HUES64 (cell line): ENCODE data around the gene PFN1.

ENCODE experiments used
- H3K27ac ChIP-seq: 2 replicates; pipeline ENCODE4 v1.7.0; 2013; ENCODE audit warnings: low read depth, low read length, inconsistent platforms
- H3K27me3 ChIP-seq: 2 replicates; pipeline ENCODE4 v1.6.1; 2013; ENCODE audit warnings: mild to moderate bottlenecking, low read length; ENCODE audit not compliant: insufficient read depth
- H3K36me3 ChIP-seq: 2 replicates; pipeline ENCODE4 v1.6.1; 2013; ENCODE audit warnings: mild to moderate bottlenecking, low read length; ENCODE audit not compliant: insufficient read depth
- H3K4me1 ChIP-seq: 2 replicates; pipeline ENCODE4 v1.6.1; 2013; ENCODE audit warnings: mild to moderate bottlenecking, low read length, moderate library complexity; ENCODE audit not compliant: insufficient read depth
- H3K4me3 ChIP-seq: 2 replicates; pipeline ENCODE4 v1.5.1; 2013; ENCODE audit warnings: mild to moderate bottlenecking, low read length, moderate library complexity
- H3K9ac ChIP-seq: 2 replicates; pipeline ENCODE4 v1.6.1; 2013; ENCODE audit warnings: mild to moderate bottlenecking, low read depth, low read length
- H3K9me3 ChIP-seq: 2 replicates; pipeline ENCODE4 v1.6.1; 2013; ENCODE audit warnings: low read depth, low read length; ENCODE audit not compliant: insufficient read depth
- WGBS: fragments of 150-250, 120-280 bp; methylation state at CpG from one replicate; pipeline ENCODE4 v1.1.7; 2013; ENCODE audit warnings: missing lambda C conversion rate; 5-methylcytosine and 5-hydroxymethylcytosine counted together

The PFN1 gene

GRCh38 chr17:4974115-4974670, 25.9 kb upstream of the PFN1 start:
- H3K27ac ChIP-seq = no peak overlapping the region
- H3K4me3 ChIP-seq = no peak overlapping the region
- no peak overlapping the region for H3K9ac ChIP-seq
- H3K36me3 ChIP-seq = peaks cover 5% of the 10 kb centered on the region; the same call in 1 of the 2 replicates
- H3K27me3 ChIP-seq = peaks cover 39% of the 10 kb centered on the region
- WGBS = 90% methylated on average over 9 of the region's 9 CpGs
- H3K9me3 ChIP-seq = no peaks in the 10 kb centered on the region
- H3K4me1 ChIP-seq = peaks cover 6% of the 10 kb centered on the region; the same call in 1 of the 2 replicates

- no peak overlapping the region for H3K27ac ChIP-seq
- H3K9me3 ChIP-seq = no peaks in the 10 kb centered on the region
- peaks cover 5% of the 10 kb centered on the region; the same call in 1 of the 2 replicates for H3K36me3 ChIP-seq
- WGBS = 94% methylated on average over 10 of the region's 10 CpGs
- no peak overlapping the region for H3K9ac ChIP-seq
- peaks cover 6% of the 10 kb centered on the region; the same call in 1 of the 2 replicates for H3K4me1 ChIP-seq
- no peak overlapping the region for H3K4me3 ChIP-seq
- H3K27me3 ChIP-seq = peaks cover 35% of the 10 kb centered on the region
Observed at GRCh38 chr17:4973256-4974114, 25.2 kb upstream of the PFN1 start.

GRCh38 chr17:4972752-4973151, 24.4 kb upstream of the PFN1 start:
- no peak overlapping the region for H3K9ac ChIP-seq
- WGBS = 77% methylated on average over 12 of the region's 12 CpGs
- no peak overlapping the region for H3K27ac ChIP-seq
- peaks cover 29% of the 10 kb centered on the region for H3K27me3 ChIP-seq
- H3K9me3 ChIP-seq = no peaks in the 10 kb centered on the region
- H3K4me3 ChIP-seq = no peak overlapping the region
- H3K36me3 ChIP-seq = peaks cover 5% of the 10 kb centered on the region; the same call in 1 of the 2 replicates
- H3K4me1 ChIP-seq = peaks cover 6% of the 10 kb centered on the region; the same call in 1 of the 2 replicates

- H3K9me3 ChIP-seq = no peaks in the 10 kb centered on the region
- peaks cover 24% of the 10 kb centered on the region for H3K27me3 ChIP-seq
- WGBS = 89% methylated on average over 12 of the region's 12 CpGs
- no peak overlapping the region for H3K9ac ChIP-seq
- no peak overlapping the region for H3K27ac ChIP-seq
- no peak overlapping the region for H3K4me3 ChIP-seq
- H3K36me3 ChIP-seq = peaks cover under 1% of the 10 kb centered on the region; the same call in 1 of the 2 replicates
- peaks cover 6% of the 10 kb centered on the region; the same call in 1 of the 2 replicates for H3K4me1 ChIP-seq
Observed at GRCh38 chr17:4972322-4972721, 24.0 kb upstream of the PFN1 start.

GRCh38 chr17:4971826-4972225, 23.5 kb upstream of the PFN1 start:
- H3K27me3 ChIP-seq = peaks cover 19% of the 10 kb centered on the region
- H3K27ac ChIP-seq = no peak overlapping the region
- WGBS = 89% methylated on average over 6 of the region's 6 CpGs
- no peaks in the 10 kb centered on the region for H3K9me3 ChIP-seq
- peaks cover 6% of the 10 kb centered on the region; the same call in 1 of the 2 replicates for H3K4me1 ChIP-seq
- H3K36me3 ChIP-seq = no peaks in the 10 kb centered on the region; the same call in 1 of the 2 replicates
- no peak overlapping the region for H3K4me3 ChIP-seq
- H3K9ac ChIP-seq = no peak overlapping the region

GRCh38 chr17:4970273-4970672, 21.9 kb upstream of the PFN1 start:
- H3K4me1 ChIP-seq = peaks cover 11% of the 10 kb centered on the region; the same call in 1 of the 2 replicates
- 96% methylated on average over 8 of the region's 8 CpGs for WGBS
- H3K9ac ChIP-seq = no peak overlapping the region
- H3K4me3 ChIP-seq = no peak overlapping the region
- peaks cover 3% of the 10 kb centered on the region for H3K36me3 ChIP-seq
- H3K27me3 ChIP-seq = peaks cover 13% of the 10 kb centered on the region
- H3K9me3 ChIP-seq = no peaks in the 10 kb centered on the region
- H3K27ac ChIP-seq = no peak overlapping the region

- peaks cover 7% of the 10 kb centered on the region for H3K27me3 ChIP-seq
- peaks cover 6% of the 10 kb centered on the region for H3K36me3 ChIP-seq
- H3K4me1 ChIP-seq = peaks cover 11% of the 10 kb centered on the region; the same call in 1 of the 2 replicates
- H3K9ac ChIP-seq = peak overlapping the region; percentile 88; the same call in 1 of the 2 replicates
- H3K9me3 ChIP-seq = no peaks in the 10 kb centered on the region
- H3K27ac ChIP-seq = no peak overlapping the region
- peak overlapping the region; percentile 73 for H3K4me3 ChIP-seq
- WGBS = 77% methylated on average over 16 of the region's 16 CpGs
Observed at GRCh38 chr17:4969551-4970173, 21.3 kb upstream of the PFN1 start.

GRCh38 chr17:4969047-4969550, 20.8 kb upstream of the PFN1 start:
- Histone ChIP-seq H3K4me3 (peak overlapping the region; percentile 73), H3K36me3 (peaks cover 6% of the 10 kb centered on the region), H3K4me1 (peaks cover 11% of the 10 kb centered on the region; the same call in 1 of the 2 replicates), H3K27me3 (0 out of 2 replicates have a peak, but pooled peaks cover 1% of the 10 kb centered on the region), H3K27ac (peak overlapping the region; percentile 95), H3K9me3 (no peaks in the 10 kb centered on the region), H3K9ac (peak overlapping the region; percentile 88)
- 15% methylated on average over 15 of the region's 15 CpGs for WGBS

GRCh38 chr17:4968486-4969046, 20.2 kb upstream of the PFN1 start:
- H3K9ac ChIP-seq = peak overlapping the region; percentile 88
- H3K4me1 ChIP-seq = peaks cover 11% of the 10 kb centered on the region; the same call in 1 of the 2 replicates
- WGBS = 3% methylated on average over 23 of the region's 23 CpGs
- peak overlapping the region; percentile 95 for H3K27ac ChIP-seq
- no peaks in the 10 kb centered on the region for H3K9me3 ChIP-seq
- peaks cover 6% of the 10 kb centered on the region for H3K36me3 ChIP-seq
- H3K4me3 ChIP-seq = peak overlapping the region; percentile 73
- H3K27me3 ChIP-seq = no peaks in the 10 kb centered on the region

- Histone ChIP-seq H3K9me3 (no peaks in the 10 kb centered on the region), H3K9ac (peak within 1 kb of the TSS; percentile 88), H3K4me3 (peak within 1 kb of the TSS; percentile 73), H3K4me1 (peaks cover 11% of the 10 kb centered on the region; the same call in 1 of the 2 replicates), H3K27ac (peak within 1 kb of the TSS; percentile 95), H3K36me3 (peaks cover 6% of the 10 kb centered on the region), H3K27me3 (no peaks in the 10 kb centered on the region)
- under 1% methylated on average over 66 of the region's 66 CpGs for WGBS
Observed at GRCh38 chr17:4967539-4968485, 19.5 kb upstream of the PFN1 start, which contains the start of gene SPAG7. Gene SPAG7, minus strand, starts transcription at chr17:4967817. Its CDS starts 13 bp downstream, at chr17:4967804.
